LNCaP clone FGC (cell line): Measurements from ENCODE around the gene RRAS.
A peak's percentile ranks its signal among the peaks of the same experiment; 100 is the strongest.

ENCODE experiments used
- DNase-seq: peaks from one replicate; pipeline ENCODE4 v3.0.0-alpha.2; 2011; ENCODE audit warnings: low read depth
- H3K4me3 ChIP-seq: 2 replicates; pipeline ENCODE4 v1.5.1; 2011; ENCODE audit warnings: mild to moderate bottlenecking, low read depth, low read length, control low read depth
- CTCF ChIP-seq: IDR thresholded peaks from 2 replicates; pipeline ENCODE4 v1.5.1; 2012; ENCODE audit warnings: mild to moderate bottlenecking; ENCODE audit not compliant: control insufficient read depth, insufficient read depth; ENCODE audit errors: extremely low read depth

RRAS gene

GRCh38 chr19:49593233-49594113 is 46.5 kb downstream of the RRAS start:
- peak overlapping the region; percentile 91 for H3K4me3 ChIP-seq
- no peak for TF ChIP-seq CTCF
- DNase-seq, result peak; percentile 76

GRCh38 chr19:49592486-49593232 is 47.3 kb downstream of the RRAS start:
- no peak for DNase-seq
- TF ChIP-seq CTCF, result no peak
- peak overlapping the region; percentile 91 for H3K4me3 ChIP-seq

- no peak for TF ChIP-seq CTCF
- DNase-seq, result no peak
Measured at GRCh38 chr19:49591731-49592485, 48.0 kb downstream of the RRAS start.

GRCh38 chr19:49590971-49591730 is 48.8 kb downstream of the RRAS start, which contains the start of gene PRR12:
TSS of gene PRR12 (plus strand) at chr19:49591182. CDS start at chr19:49591655, 473 bp downstream.
- H3K4me3 ChIP-seq, result peak within 1 kb of the TSS; percentile 91
- TF ChIP-seq CTCF, result no peak

More at GRCh38 chr19:49591731-49592485, 48.0 kb downstream of the RRAS start:
- peak overlapping the region; percentile 91 for H3K4me3 ChIP-seq

GRCh38 chr19:49590071-49590970 is 49.6 kb downstream of the RRAS start:
- no peak for TF ChIP-seq CTCF
- peak overlapping the region; percentile 91 for H3K4me3 ChIP-seq
- DNase-seq, result peak; percentile 90

More at GRCh38 chr19:49590971-49591730, 48.8 kb downstream of the RRAS start, which contains the start of gene PRR12:
- no peak for DNase-seq
